IMR-90 (cell line): ENCODE results near the gene SNX25. TPM values are rescaled to one million over a fixed set of nuclear protein-coding genes. Genes with fewer than 3 reads are reported as not detected.

Source experiments
- ATAC-seq: fragments of 200-7000 bp; cut with Tn5 transposase; 2 replicates; pipeline ENCODE4 v1.9.1; 2020; ENCODE audit warnings: low read depth, mild to moderate bottlenecking, moderate library complexity
- BruUV-seq: library from RNA; stranded (reverse); fragments of 400-500 nt; replicated peaks from 2 replicates; lab custom pipeline; 2021; lab: Mats Ljungman, UMichigan
- CTCF ChIA-PET: fragments of 300-600 bp; formaldehyde crosslinking; extraction: SDS; loops from one replicate; lab custom pipeline; 2021; ENCODE audit warnings: antibody characterized with exemption; lab: Yijun Ruan, JAX
- POLR2A ChIA-PET: fragments of 300-600 bp; sonication (Branson Sonifier 250); formaldehyde crosslinking; loops from one replicate; lab custom pipeline; 2022; ENCODE audit warnings: antibody characterized with exemption; ENCODE audit not compliant: unreplicated experiment; lab: Charles Lee
- DNase-seq: peaks from one replicate; pipeline ENCODE4 v3.0.0; 2013
- H2AFZ ChIP-seq: replicated peaks from 2 replicates; pipeline ENCODE3; 2013; ENCODE audit warnings: low read length, mild to moderate bottlenecking; ENCODE audit not compliant: poor library complexity
- H2AK5ac ChIP-seq: 2 replicates; pipeline ENCODE4 v1.6.1; 2013; ENCODE audit warnings: low read depth, low read length, inconsistent platforms
- H2AK9ac ChIP-seq: replicated peaks from 2 replicates; pipeline ENCODE3; 2013; ENCODE audit warnings: mild to moderate bottlenecking, low read depth, low read length, moderate library complexity; ENCODE audit not compliant: poor library complexity
- H2BK120ac ChIP-seq: 2 replicates; pipeline ENCODE4 v1.6.1; 2013; ENCODE audit warnings: low read depth, low read length, inconsistent platforms
- H2BK15ac ChIP-seq: 3 replicates; pipeline ENCODE4 v1.6.1; 2013; ENCODE audit warnings: low read depth, low read length, inconsistent platforms
- H2BK20ac ChIP-seq: 2 replicates; pipeline ENCODE4 v1.6.1; 2013; ENCODE audit warnings: low read depth, mild to moderate bottlenecking, inconsistent platforms, low read length, moderate library complexity
- H2BK5ac ChIP-seq: 2 replicates; pipeline ENCODE4 v1.6.1; 2013; ENCODE audit warnings: mild to moderate bottlenecking, low read depth, low read length, inconsistent platforms; ENCODE audit not compliant: poor library complexity, severe bottlenecking
- H3K14ac ChIP-seq: replicated peaks from 2 replicates; pipeline ENCODE4 v1.6.1; 2013; ENCODE audit warnings: low read depth, low read length, inconsistent platforms
- H3K18ac ChIP-seq: 2 replicates; pipeline ENCODE4 v1.6.1; 2013; ENCODE audit warnings: low read depth, low read length, control low read depth
- H3K23ac ChIP-seq: 2 replicates; pipeline ENCODE4 v1.6.1; 2013; ENCODE audit warnings: low read depth, low read length, inconsistent platforms
- H3K27ac ChIP-seq: 2 replicates; pipeline ENCODE4 v1.5.1; 2013; ENCODE audit warnings: mild to moderate bottlenecking, control low read depth, low read length; ENCODE audit not compliant: insufficient read depth
- H3K27me3 ChIP-seq: 2 replicates; pipeline ENCODE4 v1.6.1; 2013; ENCODE audit warnings: low read length; ENCODE audit not compliant: control insufficient read depth, insufficient read depth
- H3K36me3 ChIP-seq: 2 replicates; pipeline ENCODE4 v1.6.1; 2013; ENCODE audit warnings: low read length, mixed read lengths; ENCODE audit not compliant: control insufficient read depth, insufficient read depth
- H3K4ac ChIP-seq: 2 replicates; pipeline ENCODE4 v1.6.1; 2013; ENCODE audit warnings: low read depth, low read length, inconsistent platforms
- H3K4me1 ChIP-seq: 2 replicates; pipeline ENCODE4 v1.6.1; 2013; ENCODE audit warnings: low read length, mixed read lengths; ENCODE audit not compliant: control insufficient read depth, insufficient read depth
- H3K4me2 ChIP-seq: 2 replicates; pipeline ENCODE4 v1.6.1; 2013; ENCODE audit warnings: low read depth, mild to moderate bottlenecking, control low read depth, low read length, moderate library complexity
- H3K4me3 ChIP-seq: 2 replicates; pipeline ENCODE4 v1.5.1; 2013; ENCODE audit warnings: low read depth, mild to moderate bottlenecking, control low read depth, low read length, moderate library complexity; ENCODE audit not compliant: insufficient read depth
- H3K56ac ChIP-seq: 2 replicates; pipeline ENCODE4 v1.6.1; 2013; ENCODE audit warnings: low read length, inconsistent platforms; ENCODE audit not compliant: insufficient read depth; ENCODE audit errors: extremely low read depth
- H3K79me1 ChIP-seq, 2 experiments: 2 replicates each; pipeline ENCODE4 v1.6.1; 2013; ENCODE audit warnings: low read length in 2 of 2, inconsistent platforms in 1 of 2, low read depth in 1 of 2
- H3K9ac ChIP-seq: 2 replicates; pipeline ENCODE4 v1.6.1; 2013; ENCODE audit warnings: low read depth, low read length, control low read depth
- H3K9me1 ChIP-seq: 2 replicates; pipeline ENCODE4 v1.6.1; 2013; ENCODE audit warnings: low read length, inconsistent platforms; ENCODE audit not compliant: insufficient read depth
- H3K9me3 ChIP-seq: 2 replicates; pipeline ENCODE4 v1.6.1; 2013; ENCODE audit warnings: low read length; ENCODE audit not compliant: control insufficient read depth, insufficient read depth
- H4K20me1 ChIP-seq: 2 replicates; pipeline ENCODE4 v1.6.1; 2013; ENCODE audit warnings: low read length, inconsistent platforms; ENCODE audit not compliant: insufficient read depth
- H4K5ac ChIP-seq: 2 replicates; pipeline ENCODE4 v1.6.1; 2013; ENCODE audit warnings: mild to moderate bottlenecking, low read depth, low read length, control low read depth
- H4K8ac ChIP-seq, 2 experiments: 2 replicates each; pipeline ENCODE4 v1.6.1; 2013; ENCODE audit warnings: low read depth in 2 of 2, low read length in 2 of 2, control low read depth in 1 of 2, inconsistent platforms in 1 of 2
- H4K91ac ChIP-seq: 2 replicates; pipeline ENCODE4 v1.6.1; 2013; ENCODE audit warnings: low read depth, low read length, inconsistent platforms; ENCODE audit not compliant: insufficient read depth
- BHLHE40 ChIP-seq: fragments of 150-350 bp; IDR thresholded peaks from 2 replicates; pipeline ENCODE4 v1.6.1; 2016; ENCODE audit warnings: mild to moderate bottlenecking, low read depth, low read length
- CEBPB ChIP-seq: IDR thresholded peaks from 2 replicates; pipeline ENCODE4 v1.6.1; 2012; ENCODE audit warnings: low read depth, low read length, improper control_type of control experiment
- CHD1 ChIP-seq: IDR thresholded peaks from 2 replicates; pipeline ENCODE4 v1.6.1; 2012; ENCODE audit warnings: low read depth, low read length, improper control_type of control experiment
- CTCF ChIP-seq: conservative IDR thresholded peaks from 2 replicates; pipeline ENCODE4 v1.5.1; 2012; ENCODE audit warnings: mild to moderate bottlenecking, low read depth, low read length, improper control_type of control experiment
- ELK1 ChIP-seq: fragments of 150-350 bp; IDR thresholded peaks from 2 replicates; pipeline ENCODE4 v1.6.1; 2016; ENCODE audit warnings: low read depth, mild to moderate bottlenecking, low read length, moderate library complexity, borderline replicate concordance
- FOS ChIP-seq: fragments of 150-350 bp; IDR thresholded peaks from 2 replicates; pipeline ENCODE4 v1.6.1; 2016; ENCODE audit warnings: low read depth, low read length
- MAFK ChIP-seq: IDR thresholded peaks from 2 replicates; pipeline ENCODE4 v1.6.1; 2012; ENCODE audit warnings: low read depth, low read length, improper control_type of control experiment
- MXI1 ChIP-seq: IDR thresholded peaks from 2 replicates; pipeline ENCODE4 v1.6.1; 2012; ENCODE audit warnings: low read depth, mild to moderate bottlenecking, low read length, moderate library complexity, borderline replicate concordance
- POLR2A ChIP-seq: IDR thresholded peaks from 2 replicates; pipeline ENCODE4 v1.6.1; 2012; ENCODE audit warnings: mild to moderate bottlenecking, low read depth, low read length
- RAD21 ChIP-seq: IDR thresholded peaks from 2 replicates; pipeline ENCODE4 v1.6.1; 2012; ENCODE audit warnings: low read length, improper control_type of control experiment
- RCOR1 ChIP-seq: IDR thresholded peaks from 2 replicates; pipeline ENCODE4 v1.6.1; 2012; ENCODE audit warnings: mild to moderate bottlenecking, low read length, improper control_type of control experiment; ENCODE audit not compliant: insufficient replicate concordance
- SMC3 ChIP-seq: fragments of 150-350 bp; IDR thresholded peaks from 2 replicates; pipeline ENCODE4 v1.6.1; 2016; ENCODE audit warnings: low read depth, mild to moderate bottlenecking, antibody characterized with exemption, low read length, moderate library complexity
- USF2 ChIP-seq: fragments of 150-350 bp; IDR thresholded peaks from 2 replicates; pipeline ENCODE4 v1.6.1; 2017; ENCODE audit warnings: mild to moderate bottlenecking, antibody characterized with exemption, low read length, low read depth
- WGBS, 2 experiments: methylation state at CpG; one replicate each; pipeline versions ENCODE4 v1.1.5 to v1.1.7; 2013; ENCODE audit warnings: missing lambda C conversion rate in 2 of 2; ENCODE audit not compliant: insufficient read length in 1 of 2; ENCODE audit errors: extremely low coverage in 2 of 2; 5-methylcytosine and 5-hydroxymethylcytosine counted together
- dilution Hi-C: fragments of 300-500 bp; cut with HindIII; formaldehyde crosslinking; loops from one replicate; pipeline ENCODE4 v1.14.3; 2018; ENCODE audit warnings: low sequenced_read_pairs; ENCODE audit not compliant: unreplicated experiment
- in situ Hi-C: fragments of 300-500 bp; cut with MboI; formaldehyde crosslinking; loops from 3 replicates; pipeline ENCODE4 v1.14.3; 2019; ENCODE audit warnings: low sequenced_read_pairs, inconsistent platforms, mixed read lengths
- intact Hi-C: fragments of 100-400 bp; cut with micrococcal nuclease; formaldehyde crosslinking; loops from 2 replicates; pipeline ENCODE4 v1.10.0; 2022
- polyA plus RNA-seq, 3 experiments: library from polyadenylated mRNA; depleted of rRNA; stranded (reverse); fragments of >200 nt; gene quantifications; 2 replicates each; pipeline ENCODE4 v1.2.3, GENCODE V29; 2012; ENCODE audit warnings: low replicate concordance in 1 of 3
- total RNA-seq: library from RNA; depleted of rRNA; stranded (reverse); fragments of >200 nt; gene quantifications from 2 replicates; pipeline ENCODE4 v1.2.3, GENCODE V29; 2012

Gene SNX25
- total and polyA plus RNA-seq, 2 of the 4 experiments (the other 2 are of a cell fraction): 11.4 to 28.3 TPM

- in situ Hi-C loops (no loop called here), intact Hi-C loops (no loop called here), dilution Hi-C loops (no loop called here)
- no peaks in the 10 kb centered on the region for H3K9me1 ChIP-seq
- no peak overlapping the region for H3K4me3 ChIP-seq
- H3K18ac ChIP-seq: no peak overlapping the region
- WGBS, 2 experiments: no CpG with 5 or more reads among the region's 4 CpGs
- DNase-seq: peak; percentile 24
- peaks cover 5% of the 10 kb centered on the region for H3K9me3 ChIP-seq
- CTCF ChIA-PET: interaction anchor here (0.6 kb wide), 1 partner anchor 1675 kb away, joined by 3 read pairs; no protein-coding TSS in a partner anchor
- H3K27ac ChIP-seq: no peak overlapping the region
- H2BK15ac ChIP-seq: no peak overlapping the region
- no peak overlapping the region for H2BK5ac ChIP-seq
- TF ChIP-seq MAFK (0 out of 2 replicates have a peak, but pooled peaks have one; percentile 21), POLR2A (no peak), USF2 (no peak), RCOR1 (no peak), CTCF (no peak), ELK1 (no peak), FOS (no peak), MXI1 (no peak), BHLHE40 (no peak), CEBPB (peak; percentile 76), CHD1 (no peak), RAD21 (no peak), SMC3 (no peak)
- POLR2A ChIA-PET: no interaction called here
- H4K91ac ChIP-seq: no peak overlapping the region
- H3K4me1 ChIP-seq: no peaks in the 10 kb centered on the region
- no peak overlapping the region for H3K9ac ChIP-seq
- H3K23ac ChIP-seq: no peak overlapping the region
- no peak overlapping the region for H2AK9ac ChIP-seq
- no peak overlapping the region for H3K4me2 ChIP-seq
- no peak overlapping the region for H2BK120ac ChIP-seq
- no peak overlapping the region for H2AFZ ChIP-seq
- no peak overlapping the region for H4K5ac ChIP-seq
- no peak overlapping the region for H3K4ac ChIP-seq
- no peak overlapping the region for H2AK5ac ChIP-seq
- H3K56ac ChIP-seq: no peak overlapping the region
- H3K36me3 ChIP-seq: peaks cover 5% of the 10 kb centered on the region
- no peaks in the 10 kb centered on the region for H4K20me1 ChIP-seq
- no peaks in the 10 kb centered on the region for H3K27me3 ChIP-seq
- no TSS peak for BruUV-seq
- H3K14ac ChIP-seq: no peak overlapping the region
- H2BK20ac ChIP-seq: no peak overlapping the region
- H3K79me1 ChIP-seq: no peaks in the 10 kb centered on the region
- no peak overlapping the region for H4K8ac ChIP-seq
- ATAC-seq: no peak
Measured at GRCh38 chr4:185381288-185382196, 172.1 kb downstream of the SNX25 start.
